Hepatocyte (in vitro differentiated cells): Measurements from ENCODE around the gene LRRC23.

Experiments
- EZH2 ChIP-seq: fragments of 200-600 bp; sonication (generic); IDR thresholded peaks from 2 replicates; pipeline ENCODE4 v1.6.1; 2016; ENCODE audit warnings: antibody characterized with exemption, mild to moderate bottlenecking, borderline replicate concordance
- TF ChIP-seq, protein P1 (sequence below): fragments of 200-600 bp; sonication (generic); IDR thresholded peaks from 2 replicates; pipeline ENCODE4 v1.5.1; 2016; ENCODE audit warnings: antibody characterized with exemption, mild to moderate bottlenecking; ENCODE audit not compliant: poor library complexity

- no peak for TF ChIP-seq EZH2
- TF ChIP-seq, protein P1, sequence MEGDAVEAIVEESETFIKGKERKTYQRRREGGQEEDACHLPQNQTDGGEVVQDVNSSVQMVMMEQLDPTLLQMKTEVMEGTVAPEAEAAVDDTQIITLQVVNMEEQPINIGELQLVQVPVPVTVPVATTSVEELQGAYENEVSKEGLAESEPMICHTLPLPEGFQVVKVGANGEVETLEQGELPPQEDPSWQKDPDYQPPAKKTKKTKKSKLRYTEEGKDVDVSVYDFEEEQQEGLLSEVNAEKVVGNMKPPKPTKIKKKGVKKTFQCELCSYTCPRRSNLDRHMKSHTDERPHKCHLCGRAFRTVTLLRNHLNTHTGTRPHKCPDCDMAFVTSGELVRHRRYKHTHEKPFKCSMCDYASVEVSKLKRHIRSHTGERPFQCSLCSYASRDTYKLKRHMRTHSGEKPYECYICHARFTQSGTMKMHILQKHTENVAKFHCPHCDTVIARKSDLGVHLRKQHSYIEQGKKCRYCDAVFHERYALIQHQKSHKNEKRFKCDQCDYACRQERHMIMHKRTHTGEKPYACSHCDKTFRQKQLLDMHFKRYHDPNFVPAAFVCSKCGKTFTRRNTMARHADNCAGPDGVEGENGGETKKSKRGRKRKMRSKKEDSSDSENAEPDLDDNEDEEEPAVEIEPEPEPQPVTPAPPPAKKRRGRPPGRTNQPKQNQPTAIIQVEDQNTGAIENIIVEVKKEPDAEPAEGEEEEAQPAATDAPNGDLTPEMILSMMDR: no peak
Observed at GRCh38 chr12:6917491-6918231, 13.0 kb downstream of the LRRC23 start.
